Neural crest cell (in vitro differentiated cells): ENCODE results near the gene SLFN5. TPM values are rescaled to one million over a fixed set of nuclear protein-coding genes. Genes with fewer than 3 reads are reported as not detected.

Source experiments
- DNase-seq: peaks from one replicate; pipeline ENCODE4 v3.0.0; 2021; ENCODE audit warnings: low read depth, mixed read lengths, low spot score
- H3K27ac Mint-ChIP-seq: one replicate; pipeline ENCODE4 v1.8.0; 2021; ENCODE audit warnings: mild to moderate bottlenecking, mixed read lengths; ENCODE audit not compliant: unreplicated experiment
- H3K27me3 Mint-ChIP-seq: 2 replicates; pipeline ENCODE4 v1.8.0; 2021; ENCODE audit warnings: low read depth, mild to moderate bottlenecking, mixed read lengths
- H3K36me3 Mint-ChIP-seq: 2 replicates; pipeline ENCODE4 v1.8.0; 2021; ENCODE audit warnings: low read depth, mild to moderate bottlenecking, mixed read lengths
- H3K4me1 Mint-ChIP-seq: 2 replicates; pipeline ENCODE4 v1.8.0; 2021; ENCODE audit warnings: mixed read lengths
- H3K4me3 Mint-ChIP-seq: one replicate; pipeline ENCODE4 v1.8.0; 2021; ENCODE audit warnings: mild to moderate bottlenecking, mixed read lengths
- H3K9me3 Mint-ChIP-seq: 2 replicates; pipeline ENCODE4 v1.8.0; 2021; ENCODE audit warnings: mixed read lengths
- CTCF ChIP-seq: fragments of 200-600 bp; sonication (generic); conservative IDR thresholded peaks from 2 replicates; pipeline ENCODE4 v1.5.0; 2021; ENCODE audit warnings: antibody characterized with exemption, mild to moderate bottlenecking
- total RNA-seq: library from RNA; stranded (reverse); gene quantifications from 2 replicates; pipeline ENCODE4 v1.2.1, GENCODE V29; 2021

Gene SLFN5
- total RNA-seq, 1 donor from 2014 or later, result 8.7 TPM

DNA sequence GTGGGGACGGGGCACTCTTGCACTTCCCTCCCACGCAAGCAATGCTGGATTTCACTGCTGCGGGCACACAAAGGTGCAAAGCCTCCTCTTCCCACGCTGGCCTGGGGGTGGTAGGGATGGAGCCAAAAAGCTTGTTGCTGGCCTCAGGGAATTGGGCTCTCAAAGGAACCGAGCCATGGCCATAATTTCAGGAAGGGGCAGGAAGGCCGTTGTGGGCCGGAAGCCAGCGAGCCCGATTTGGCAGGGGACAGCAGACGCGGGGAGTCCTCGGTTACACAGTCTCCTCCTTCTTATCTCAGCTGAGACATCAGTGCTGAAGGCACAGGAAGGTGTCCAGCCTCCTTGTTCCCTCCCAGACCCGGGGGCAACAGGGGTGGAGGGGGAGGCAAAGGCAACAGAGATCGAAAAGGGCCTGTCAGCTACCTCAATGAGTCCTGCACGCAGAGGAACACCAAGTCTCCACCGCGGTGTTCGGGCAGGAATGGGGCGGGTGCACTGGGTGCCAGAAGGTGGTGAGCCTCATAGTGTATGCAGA is 71.1 kb downstream of the SLFN5 start:
- Mint-ChIP-seq H3K27me3 (peaks cover 22% of the 10 kb centered on the region), H3K4me3 (no peak overlapping the region), H3K4me1 (no peaks in the 10 kb centered on the region), H3K36me3 (no peaks in the 10 kb centered on the region), H3K27ac (peak overlapping the region; percentile 83), H3K9me3 (no peaks in the 10 kb centered on the region)
- no peak for TF ChIP-seq CTCF
- DNase-seq, result no peak

- no peak for DNase-seq
- Mint-ChIP-seq H3K27me3 (peaks cover 18% of the 10 kb centered on the region), H3K27ac (peak overlapping the region; percentile 83), H3K4me3 (no peak overlapping the region), H3K36me3 (no peaks in the 10 kb centered on the region), H3K9me3 (no peaks in the 10 kb centered on the region), H3K4me1 (no peaks in the 10 kb centered on the region)
- no peak for TF ChIP-seq CTCF
Observed at GRCh38 chr17:35314415-35315216, 71.7 kb downstream of the SLFN5 start.

GRCh38 chr17:35315283-35315682 is 72.4 kb downstream of the SLFN5 start:
- Mint-ChIP-seq H3K27me3 (peaks cover 14% of the 10 kb centered on the region), H3K4me3 (no peak overlapping the region), H3K4me1 (no peaks in the 10 kb centered on the region), H3K36me3 (no peaks in the 10 kb centered on the region), H3K27ac (no peak overlapping the region), H3K9me3 (no peaks in the 10 kb centered on the region)
- no peak for TF ChIP-seq CTCF
- DNase-seq, result no peak

DNA sequence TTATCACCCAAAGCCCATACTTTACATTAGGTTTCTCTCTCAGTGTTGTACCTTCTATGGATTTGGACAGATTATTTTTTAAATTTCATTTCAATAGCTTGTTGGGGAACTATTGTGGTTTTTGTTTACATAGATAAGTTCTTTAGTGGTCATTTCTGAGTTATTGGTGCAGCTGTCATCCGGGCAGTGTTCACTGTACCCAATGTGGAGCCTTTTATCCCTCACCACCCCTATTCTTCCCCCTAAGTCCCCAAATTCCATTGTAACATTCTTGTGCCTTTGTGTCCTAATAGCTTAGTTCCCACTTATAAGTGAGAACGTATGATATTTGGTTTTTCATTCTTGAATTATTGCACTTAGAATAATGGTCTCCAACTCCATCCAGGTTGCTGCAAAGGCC is 73.1 kb downstream of the SLFN5 start:
- no peak for DNase-seq
- no peaks in the 10 kb centered on the region for H3K4me1 Mint-ChIP-seq
- TF ChIP-seq CTCF, result no peak
- H3K27me3 Mint-ChIP-seq, result peaks cover 12% of the 10 kb centered on the region
- H3K9me3 Mint-ChIP-seq, result no peaks in the 10 kb centered on the region
- H3K27ac Mint-ChIP-seq, result no peak overlapping the region
- no peak overlapping the region for H3K4me3 Mint-ChIP-seq
- no peaks in the 10 kb centered on the region for H3K36me3 Mint-ChIP-seq

- TF ChIP-seq CTCF, result no peak
- no peak overlapping the region for H3K27ac Mint-ChIP-seq
- H3K9me3 Mint-ChIP-seq, result peaks cover 17% of the 10 kb centered on the region
Observed at GRCh38 chr17:35322749-35323148, 79.9 kb downstream of the SLFN5 start.

More at GRCh38 chr17:35322749-35323148, 79.9 kb downstream of the SLFN5 start:
- H3K4me3 Mint-ChIP-seq, result no peak overlapping the region
- peaks cover 41% of the 10 kb centered on the region for H3K27me3 Mint-ChIP-seq
- no peaks in the 10 kb centered on the region for H3K4me1 Mint-ChIP-seq
- no peak for DNase-seq
- peaks cover 6% of the 10 kb centered on the region for H3K36me3 Mint-ChIP-seq

Other genes starting within 250 kb of the SLFN5 start
- 22.5 and 23.2 TPM in 2 replicates for gene RFFL, start 179.4 kb upstream of the SLFN5 start, total RNA-seq
- 21.3 and 22.5 TPM in 2 replicates for gene RAD51D, start 123.2 kb upstream of the SLFN5 start, total RNA-seq
- gene FNDC8, start 121.5 kb upstream of the SLFN5 start, total RNA-seq, result not detected in 2 replicates
- gene NLE1, start 100.8 kb upstream of the SLFN5 start, total RNA-seq, result 35.8 and 40.0 TPM in 2 replicates
- not detected in 2 replicates for gene UNC45B, start 95.3 kb upstream of the SLFN5 start, total RNA-seq
- not detected in 2 replicates for gene SLC35G3, start 48.7 kb upstream of the SLFN5 start, total RNA-seq
- gene SLFN11, start 130.5 kb downstream of the SLFN5 start, total RNA-seq, result 17.6 and 20.2 TPM in 2 replicates
- 15.1 and 17.5 TPM in 2 replicates for gene SLFN12, start 189.4 kb downstream of the SLFN5 start, total RNA-seq
- 9.3 and 10.0 TPM in 2 replicates for gene SLFN13, start 205.7 kb downstream of the SLFN5 start, total RNA-seq